CD4-positive, alpha-beta T cell treated with Interleukin-15 for 1 hour (primary cell): ENCODE measurements around the gene ZNF629.
A peak's percentile ranks its signal among the peaks of the same experiment; 100 is the strongest.
"Not testable (repeated sequence)": the region's sequence is repeated elsewhere in the genome, so short reads cannot be mapped to it uniquely, and the experiment has no call there.

ENCODE experiments used
- DNase-seq: peaks from one replicate; pipeline ENCODE4 v3.0.0-alpha.2; 2020

The ZNF629 gene

DNA sequence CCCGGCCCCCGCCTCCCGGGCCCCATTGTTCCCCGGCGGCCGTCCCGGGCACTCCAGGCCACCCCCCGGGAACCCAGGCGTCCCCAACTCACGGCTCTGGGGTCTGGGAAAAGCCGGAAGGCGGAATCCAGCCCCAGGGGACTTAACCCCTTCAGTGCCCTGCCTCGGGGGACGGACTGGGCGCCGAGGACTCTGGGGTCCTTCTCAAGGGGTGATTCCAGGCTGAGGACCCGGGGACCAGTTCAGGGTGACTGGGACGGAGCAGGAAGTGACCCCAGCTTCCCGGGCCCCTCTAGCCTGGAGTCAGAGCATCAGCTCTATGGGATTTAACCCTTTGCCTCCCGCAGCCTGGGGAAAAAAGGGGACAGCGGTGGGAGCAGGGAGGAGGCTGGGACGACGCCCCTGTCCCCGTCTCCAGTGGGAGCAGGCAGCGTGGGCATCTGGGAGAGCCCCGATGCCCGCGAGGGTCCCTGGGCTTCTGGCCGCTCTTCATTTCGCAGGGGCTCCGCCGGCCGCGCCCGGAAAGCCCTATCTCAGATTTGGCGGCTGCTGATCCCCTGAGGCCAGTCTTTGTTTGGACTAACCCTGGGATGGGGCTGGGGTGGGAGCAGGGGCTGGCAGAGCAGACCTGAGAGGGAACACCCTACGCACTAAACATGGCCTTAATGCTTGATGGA lies at the start of gene ZNF629:
Gene ZNF629, minus strand, starts transcription at position 270 of the 677 bp plus-strand sequence. CDS start 2,723 bp downstream, outside the sequence.
- DNase-seq: no peak

DNA sequence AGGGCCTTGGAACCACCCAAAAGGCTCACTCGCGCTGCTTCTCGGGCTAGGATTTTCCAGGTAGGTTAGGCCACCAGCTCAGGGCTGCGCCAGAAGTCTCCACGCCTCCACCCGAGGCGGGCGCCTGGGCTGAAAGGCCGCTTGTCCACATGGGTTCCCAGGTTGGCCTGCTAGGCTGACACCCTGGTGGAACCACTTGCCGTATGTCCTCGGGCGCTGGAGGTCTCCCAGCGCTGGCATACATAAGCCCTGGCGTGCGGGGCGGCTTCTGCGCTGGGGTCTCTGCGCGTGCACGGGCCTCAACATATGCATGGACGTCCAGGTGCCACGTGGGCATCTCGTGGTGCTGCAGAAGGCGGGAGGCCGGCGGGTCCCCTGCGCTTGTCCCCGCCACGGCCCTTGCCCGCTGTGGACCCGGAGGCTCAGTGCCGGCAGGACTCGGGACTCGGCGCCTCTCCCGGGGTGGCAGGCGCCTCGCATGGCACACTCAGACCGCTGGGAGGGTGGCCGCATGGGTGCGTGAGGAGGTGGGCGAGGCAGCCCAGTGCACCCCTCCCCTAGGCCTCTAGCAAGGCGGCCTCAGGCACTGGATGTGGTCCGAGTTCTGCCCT lies 47.2 kb upstream of the ZNF629 start:
- no peak for DNase-seq

DNA sequence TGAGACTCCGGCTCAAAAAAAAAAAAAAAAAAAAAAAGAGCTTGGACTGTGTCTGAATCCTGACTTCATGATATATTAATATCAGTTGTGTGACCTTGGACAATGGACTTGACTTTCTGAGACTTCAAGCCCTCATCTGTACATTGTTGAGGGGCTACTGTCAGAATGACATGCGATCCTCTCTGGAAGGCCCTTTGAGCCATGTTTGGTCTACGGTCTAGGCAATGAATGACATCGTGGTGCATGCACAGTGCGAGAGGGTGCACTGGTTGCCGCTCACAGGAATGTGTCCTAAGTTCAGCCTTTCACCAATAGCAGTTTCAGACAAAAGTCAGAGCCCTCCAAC lies 43.0 kb upstream of the ZNF629 start:
- DNase-seq: no peak

DNA sequence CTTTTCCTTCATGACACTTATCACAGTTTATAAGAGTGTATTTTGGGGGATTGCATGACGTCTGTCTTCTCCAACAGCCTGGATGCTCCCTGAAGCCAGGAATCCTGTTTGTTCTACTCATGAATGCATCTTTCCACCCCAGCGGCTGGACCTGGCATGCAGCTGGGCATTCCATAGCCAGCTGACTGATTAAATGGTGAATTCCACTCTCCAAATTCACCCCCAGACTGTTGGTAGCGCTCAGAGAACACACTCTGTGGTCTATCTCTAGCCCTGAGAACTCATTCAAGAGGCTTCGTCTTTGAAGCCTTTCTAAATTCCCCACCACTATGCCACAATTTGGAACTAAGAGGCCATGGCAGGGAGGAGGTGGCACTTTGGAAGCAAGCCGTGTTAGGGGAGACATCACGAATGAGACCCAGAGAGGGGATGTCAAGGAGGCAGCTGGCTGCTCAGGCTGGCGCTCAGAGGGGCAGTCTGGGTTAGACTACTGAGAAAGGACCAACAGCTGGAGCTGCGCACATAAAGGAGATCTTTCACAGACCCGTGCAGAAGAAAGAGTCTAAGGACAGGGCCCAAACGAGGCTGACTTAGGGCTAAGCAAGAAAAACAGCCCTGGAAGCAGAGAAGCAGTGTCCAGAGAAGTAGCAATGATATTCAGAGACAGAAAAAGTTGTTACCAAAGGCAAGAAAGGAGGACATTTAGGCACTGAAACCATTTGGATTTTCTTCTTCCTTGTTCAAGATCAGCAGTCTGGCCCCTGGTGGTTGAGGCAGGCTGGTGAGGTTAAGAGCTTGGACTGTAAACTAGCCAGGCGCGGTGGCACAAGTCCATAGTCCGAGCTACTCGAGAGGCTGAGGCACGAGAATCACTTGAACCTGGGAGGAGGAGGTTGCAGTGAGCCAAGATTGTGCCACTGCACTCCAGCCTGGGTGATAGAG lies 42.4 kb upstream of the ZNF629 start:
- DNase-seq: no peak

DNA sequence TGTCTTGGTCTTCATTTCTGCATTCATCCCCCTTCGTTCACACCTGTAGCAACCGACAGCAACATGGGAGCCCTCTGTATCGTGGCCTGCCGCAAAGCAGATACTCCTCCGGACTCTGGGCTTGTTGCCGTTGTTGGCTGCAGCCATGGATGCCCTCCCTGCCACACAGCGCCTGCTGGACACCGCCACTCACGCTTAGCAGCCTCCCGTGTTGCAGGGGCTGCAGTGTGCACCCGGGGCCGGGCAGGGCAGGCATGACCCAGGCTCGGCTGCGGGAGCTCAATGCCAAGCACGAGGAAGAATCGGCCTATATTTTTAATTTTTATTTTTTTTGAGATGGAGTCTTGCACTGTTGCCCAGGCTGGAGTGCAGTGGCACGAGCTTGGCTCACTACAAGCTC lies 34.9 kb upstream of the ZNF629 start:
- DNase-seq: no peak

DNA sequence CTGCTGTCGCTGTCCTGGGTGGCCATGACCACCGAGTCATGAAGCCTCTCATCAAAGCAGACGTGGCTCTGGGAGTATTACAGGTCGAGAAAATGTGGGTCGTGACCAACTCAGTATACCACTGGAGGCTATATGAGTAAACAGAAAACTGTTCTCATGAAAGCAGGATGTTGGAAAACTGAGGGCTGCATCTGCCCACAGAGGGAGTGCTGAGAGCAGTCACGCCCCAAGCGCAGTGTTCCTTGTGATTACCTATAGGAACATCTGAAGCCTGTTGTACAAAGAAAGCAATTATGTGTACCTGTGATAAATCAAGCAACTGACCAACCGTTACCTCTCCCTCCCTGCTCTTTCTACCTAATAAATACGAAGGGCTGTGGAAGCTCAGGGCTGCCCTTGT lies 34.4 kb upstream of the ZNF629 start:
- not testable (repeated sequence) for DNase-seq

DNA sequence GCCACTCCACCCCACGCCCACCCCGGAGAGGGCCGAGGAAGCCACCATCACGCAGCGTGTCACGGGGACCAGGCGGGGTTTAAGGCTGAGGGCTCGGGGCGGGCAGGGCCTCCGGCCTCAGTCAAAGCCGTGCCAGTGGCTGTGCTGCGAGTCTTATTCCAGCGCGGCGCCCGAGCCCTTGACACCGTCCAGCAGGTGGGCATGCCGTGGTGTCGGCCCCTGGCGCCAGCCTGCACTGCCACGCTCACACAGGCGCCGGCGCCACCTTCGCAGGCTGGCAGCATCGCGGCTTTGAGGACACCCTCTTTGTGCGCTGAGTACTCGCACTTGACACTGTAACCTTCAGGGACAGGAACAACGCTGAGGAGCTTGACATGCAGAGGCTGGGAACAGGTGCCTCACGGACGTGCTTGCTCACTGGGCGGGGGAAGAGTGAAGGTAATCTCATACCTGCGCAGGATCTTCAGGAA lies 34.0 kb upstream of the ZNF629 start:
- no peak for DNase-seq

DNA sequence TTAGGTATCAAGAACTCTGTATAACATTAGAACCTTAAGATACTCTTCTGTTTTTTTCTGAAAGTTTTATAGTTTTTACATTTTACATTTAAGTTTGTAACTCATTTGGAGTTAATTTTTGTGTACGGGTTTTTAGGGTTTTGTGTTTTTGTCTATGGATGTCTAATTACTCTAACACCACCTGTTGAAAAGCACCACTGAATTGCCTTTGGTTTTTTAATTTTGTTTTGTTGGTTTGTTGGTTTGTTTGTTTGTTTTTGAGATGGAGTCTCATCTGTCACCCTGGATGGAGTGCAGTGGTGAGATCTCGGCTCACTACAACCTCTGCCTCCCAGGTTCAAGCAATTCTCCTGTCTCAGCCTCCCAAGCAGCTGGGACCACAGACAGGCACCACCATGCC lies 29.8 kb upstream of the ZNF629 start:
- DNase-seq: no peak

DNA sequence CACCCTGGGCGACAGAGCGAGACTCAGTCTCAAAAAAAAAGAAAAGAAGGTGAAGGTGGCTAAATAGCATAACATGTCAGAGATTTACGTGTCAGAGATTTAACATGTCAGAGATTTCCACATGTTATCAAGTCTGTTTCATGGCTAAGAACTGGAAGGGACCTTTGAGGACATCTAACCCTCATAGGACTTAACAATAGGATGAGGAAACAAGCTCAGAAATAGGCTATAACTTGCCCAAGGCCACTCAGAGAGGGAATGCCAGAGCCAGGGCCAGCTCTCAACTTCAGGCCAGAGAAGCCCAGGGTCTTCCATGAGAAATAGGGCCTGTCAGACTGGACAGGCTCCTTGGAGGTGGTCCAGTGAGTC lies 26.8 kb upstream of the ZNF629 start:
- DNase-seq: no peak

DNA sequence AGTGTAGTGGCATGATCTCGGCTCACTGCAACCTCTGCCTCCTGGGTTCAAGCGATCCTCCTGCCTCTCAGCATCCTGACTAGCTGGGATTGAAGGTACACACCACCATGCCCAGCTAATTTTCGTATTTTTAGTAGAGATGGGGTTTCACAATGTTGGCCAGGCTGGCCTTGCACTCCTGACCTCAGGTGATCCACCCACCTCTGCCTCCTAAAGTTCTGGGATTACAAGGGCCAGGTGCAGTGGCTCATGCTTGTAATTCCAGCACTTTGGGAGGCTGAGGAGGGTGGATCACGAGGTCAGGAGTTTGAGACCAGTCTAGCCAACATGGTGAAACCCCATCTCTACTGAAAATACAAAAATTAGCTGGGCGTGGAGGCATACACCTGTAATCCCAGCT lies 22.7 kb upstream of the ZNF629 start:
- DNase-seq: not testable (repeated sequence)

DNA sequence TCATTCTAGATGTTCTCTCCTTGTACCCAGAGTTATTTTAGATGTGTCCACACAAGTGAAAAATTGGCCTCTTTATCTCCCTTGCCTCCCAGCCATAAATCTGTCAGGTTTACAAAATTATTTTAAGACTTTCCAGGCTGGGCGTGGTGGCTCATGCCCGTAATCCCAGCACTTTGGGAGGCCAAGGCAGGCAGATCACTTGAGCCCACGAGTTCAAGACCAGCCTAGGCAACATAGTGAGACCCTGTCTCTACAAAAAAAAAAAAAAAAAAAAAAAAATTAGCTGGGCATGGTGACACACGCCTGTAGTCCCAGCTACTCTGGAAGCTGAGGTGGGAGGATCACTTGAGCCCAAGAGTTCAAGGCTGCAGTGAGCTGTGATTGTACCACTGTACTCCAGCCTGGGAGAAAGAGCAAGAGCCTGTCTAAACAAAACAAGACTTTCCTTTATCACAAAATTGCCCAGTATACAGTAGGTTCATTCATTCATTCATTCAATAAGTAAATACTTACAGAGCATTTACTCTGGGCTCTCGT lies 22.0 kb upstream of the ZNF629 start:
- DNase-seq: not testable (repeated sequence)

DNA sequence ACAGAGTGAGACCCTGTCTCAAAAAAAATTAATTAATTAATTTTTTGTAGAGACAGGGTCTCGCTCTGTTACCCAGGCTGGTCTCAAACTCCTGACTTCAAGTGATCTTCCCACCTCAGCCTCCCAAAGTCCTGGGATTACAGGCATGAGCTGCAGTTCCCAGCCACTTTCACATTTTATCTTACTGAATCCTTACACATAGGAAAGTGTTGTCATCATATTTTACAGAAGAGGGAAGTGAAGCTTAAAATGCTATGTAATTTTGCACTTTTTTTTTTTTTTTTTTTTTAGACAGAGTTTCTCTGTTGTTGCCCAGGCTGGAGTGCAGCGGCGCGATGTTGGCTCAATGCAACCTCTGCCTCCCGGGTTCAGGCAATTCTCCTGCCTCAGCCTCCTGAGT lies 21.1 kb upstream of the ZNF629 start:
- DNase-seq: no peak

DNA sequence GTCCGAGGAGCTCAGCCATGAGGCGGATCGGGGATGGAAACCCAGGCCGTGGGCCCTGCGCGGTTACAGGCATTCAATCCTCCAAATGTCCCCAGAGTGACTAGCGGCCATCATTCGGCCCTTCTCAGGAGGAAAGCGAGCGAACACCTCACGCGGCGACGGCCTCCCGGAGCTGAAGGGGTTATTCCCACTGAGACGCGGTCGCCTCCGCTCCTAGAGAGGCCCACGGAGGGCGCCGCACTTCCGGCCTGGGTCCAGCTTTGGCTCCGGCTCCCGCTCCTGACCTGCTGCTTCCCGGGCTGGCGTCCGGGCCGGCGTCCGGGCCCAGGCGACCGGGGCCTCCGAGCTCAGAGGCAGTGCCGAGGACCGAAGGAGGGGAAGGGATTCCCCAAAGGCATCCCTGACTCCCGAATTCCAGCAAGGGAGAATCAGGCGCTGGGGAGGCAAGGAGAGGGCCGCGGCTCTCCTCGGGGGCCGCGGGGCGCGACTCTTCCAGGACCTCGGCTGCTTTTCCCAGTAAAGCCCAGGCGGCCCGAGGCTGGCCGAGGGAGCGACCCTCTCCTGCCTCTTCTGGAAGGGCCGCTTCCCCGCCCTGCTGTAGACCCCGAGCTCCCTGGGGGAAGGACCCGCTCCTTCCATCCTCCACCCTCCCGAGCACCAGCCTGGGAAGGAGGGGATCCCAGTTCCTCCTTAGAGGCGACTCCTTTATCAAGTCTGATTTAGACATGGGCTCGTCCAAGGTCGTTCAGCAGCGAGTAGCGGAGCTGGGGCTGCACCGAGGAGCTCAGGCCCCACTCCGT lies 18.6 kb upstream of the ZNF629 start:
- DNase-seq: peak; percentile 57

DNA sequence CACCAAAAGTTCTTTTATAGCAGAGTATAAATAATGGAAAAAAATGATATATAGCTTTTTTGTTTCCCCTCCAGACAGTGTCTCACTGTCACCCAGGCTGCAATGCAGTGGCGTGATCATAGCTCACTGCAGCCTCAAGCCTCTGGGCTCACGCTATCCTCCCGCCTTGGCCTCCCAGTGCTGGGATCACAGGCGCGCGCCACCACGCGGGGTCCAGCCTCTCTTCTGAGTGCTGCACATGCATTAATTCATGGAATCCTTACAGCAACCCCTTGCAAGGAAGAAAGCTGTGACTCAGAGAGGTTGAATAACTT lies 18.0 kb upstream of the ZNF629 start:
- no peak for DNase-seq

DNA sequence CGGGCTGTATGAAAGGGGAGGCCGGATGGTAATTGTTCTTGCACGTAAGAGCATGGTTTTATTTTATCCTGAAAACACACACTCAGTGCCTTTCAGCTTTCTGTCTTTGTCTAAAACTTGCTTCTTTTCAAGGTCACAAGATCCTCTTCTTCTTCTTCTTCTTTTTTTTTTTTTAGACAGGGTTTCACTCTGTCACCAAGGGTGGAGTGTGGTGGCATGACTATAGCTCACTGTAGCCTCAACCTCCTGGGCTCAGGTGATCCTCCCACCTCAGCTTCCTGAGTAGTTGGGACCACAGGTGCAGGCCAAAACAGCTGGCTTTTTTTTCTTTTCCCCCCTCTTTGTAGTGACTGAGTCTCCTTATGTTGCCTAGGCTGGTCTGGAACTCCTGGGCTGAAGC lies 15.9 kb upstream of the ZNF629 start:
- no peak for DNase-seq

DNA sequence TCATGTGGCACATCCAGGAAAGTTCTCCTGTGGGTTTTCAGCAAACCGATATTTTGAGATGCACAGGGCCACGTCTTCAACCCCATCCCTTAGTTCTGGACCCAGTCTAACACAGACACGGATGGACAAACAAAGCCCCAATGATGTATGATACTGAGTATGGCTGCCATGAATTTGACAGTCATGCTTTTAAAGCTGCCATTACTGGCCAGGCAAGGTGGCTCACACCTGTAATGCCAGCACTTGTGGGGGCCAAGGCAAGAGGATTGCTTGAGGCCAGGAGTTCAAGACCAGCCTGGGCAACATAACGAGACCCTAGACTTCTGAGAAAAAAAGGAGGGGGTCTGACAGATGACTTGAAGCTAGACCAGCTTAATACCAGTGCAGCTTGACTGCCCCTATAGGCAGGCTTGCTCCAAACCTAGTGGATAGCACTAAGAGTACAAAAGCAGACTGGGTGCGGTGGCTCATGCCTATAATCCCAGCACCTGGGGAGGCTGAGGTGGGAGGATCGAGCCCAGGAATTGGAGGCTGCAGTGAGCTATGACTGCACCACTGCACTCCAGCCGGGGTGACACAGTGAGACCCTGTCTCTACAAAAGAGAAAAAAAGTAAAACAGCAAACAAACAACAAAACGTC lies 10.8 kb upstream of the ZNF629 start:
- DNase-seq: no peak

DNA sequence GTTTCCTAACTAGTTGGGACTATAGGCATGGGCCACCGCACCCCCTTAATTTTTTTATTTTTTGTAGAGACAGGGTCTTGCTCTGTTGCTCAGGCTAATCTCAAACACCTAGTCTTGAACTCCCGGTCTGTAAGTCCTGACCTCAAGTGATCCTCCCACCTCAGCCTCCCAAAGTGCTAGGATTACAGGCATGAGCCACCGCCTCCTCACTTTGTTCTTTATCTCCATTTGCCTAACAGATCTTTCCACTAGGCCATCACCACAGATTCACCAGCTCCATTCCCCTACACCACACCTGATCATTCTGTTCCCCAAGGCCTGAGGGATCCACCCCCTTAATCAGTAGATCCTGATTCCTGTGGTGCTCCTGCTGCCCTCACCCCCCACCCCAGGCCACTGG lies 7.6 kb upstream of the ZNF629 start:
- DNase-seq: no peak

DNA sequence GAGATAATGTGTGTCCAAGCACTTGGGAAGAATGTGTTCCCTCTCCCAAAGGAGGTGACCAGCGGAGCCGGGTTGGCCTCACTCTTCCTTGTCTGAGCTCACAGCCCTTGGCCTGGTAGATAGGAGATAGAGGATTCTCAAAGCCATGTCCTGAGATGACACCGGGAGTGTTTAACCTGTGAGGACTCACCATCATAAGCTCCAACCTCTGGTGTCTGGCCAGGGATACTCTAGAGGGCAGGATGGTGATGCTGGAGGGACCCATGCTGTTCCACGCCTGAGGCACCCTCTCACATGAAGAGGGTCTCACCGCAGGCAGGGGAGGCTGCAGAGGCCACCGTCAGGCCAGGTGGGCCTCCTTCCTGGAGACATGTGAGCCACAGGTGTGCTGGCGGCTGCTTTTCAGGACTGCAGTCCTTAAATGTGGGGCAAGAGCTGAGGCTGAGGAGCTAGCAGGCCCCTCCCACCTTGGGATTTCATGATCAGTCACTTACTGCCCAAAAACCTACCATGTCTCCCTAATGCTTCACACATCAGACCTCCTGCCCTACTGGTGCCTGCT lies 6.6 kb upstream of the ZNF629 start:
- no peak for DNase-seq

DNA sequence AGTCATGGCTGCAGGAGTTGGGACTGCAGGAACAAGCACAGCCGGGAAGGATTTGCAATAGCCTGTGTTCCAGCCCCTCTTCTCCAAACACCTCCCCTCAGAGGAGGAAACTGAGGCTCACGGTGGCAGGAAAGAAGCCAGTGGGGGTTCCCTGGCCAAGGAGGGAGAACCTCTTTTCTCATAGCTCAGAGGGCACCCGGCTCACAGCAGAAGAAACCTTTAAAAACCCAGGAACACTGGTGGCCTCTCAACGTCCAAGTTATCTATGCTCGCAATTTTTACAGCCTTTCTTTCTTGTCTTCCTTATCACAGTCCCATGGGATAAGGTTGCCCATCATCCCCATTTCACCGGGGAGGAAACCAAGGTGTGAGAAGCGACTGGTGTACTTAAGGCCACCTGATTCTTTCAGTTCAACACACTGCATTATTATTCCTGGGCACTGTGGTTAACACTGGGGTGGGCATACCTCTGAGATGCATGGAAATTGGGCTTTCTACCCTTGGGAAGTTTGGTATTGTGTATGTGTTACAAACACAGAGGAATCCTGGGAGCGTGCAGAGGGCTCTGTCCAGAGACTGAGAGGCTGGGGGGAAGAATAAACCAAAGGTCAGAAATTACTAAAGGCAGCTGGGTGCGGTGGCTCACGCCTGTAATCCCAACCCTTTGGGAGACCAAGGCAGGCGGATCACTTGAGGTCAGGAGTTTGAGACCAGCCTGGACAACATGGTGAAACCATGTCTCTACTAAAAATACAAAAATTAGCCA lies 791 bp upstream of the ZNF629 start:
- no peak for DNase-seq

DNA sequence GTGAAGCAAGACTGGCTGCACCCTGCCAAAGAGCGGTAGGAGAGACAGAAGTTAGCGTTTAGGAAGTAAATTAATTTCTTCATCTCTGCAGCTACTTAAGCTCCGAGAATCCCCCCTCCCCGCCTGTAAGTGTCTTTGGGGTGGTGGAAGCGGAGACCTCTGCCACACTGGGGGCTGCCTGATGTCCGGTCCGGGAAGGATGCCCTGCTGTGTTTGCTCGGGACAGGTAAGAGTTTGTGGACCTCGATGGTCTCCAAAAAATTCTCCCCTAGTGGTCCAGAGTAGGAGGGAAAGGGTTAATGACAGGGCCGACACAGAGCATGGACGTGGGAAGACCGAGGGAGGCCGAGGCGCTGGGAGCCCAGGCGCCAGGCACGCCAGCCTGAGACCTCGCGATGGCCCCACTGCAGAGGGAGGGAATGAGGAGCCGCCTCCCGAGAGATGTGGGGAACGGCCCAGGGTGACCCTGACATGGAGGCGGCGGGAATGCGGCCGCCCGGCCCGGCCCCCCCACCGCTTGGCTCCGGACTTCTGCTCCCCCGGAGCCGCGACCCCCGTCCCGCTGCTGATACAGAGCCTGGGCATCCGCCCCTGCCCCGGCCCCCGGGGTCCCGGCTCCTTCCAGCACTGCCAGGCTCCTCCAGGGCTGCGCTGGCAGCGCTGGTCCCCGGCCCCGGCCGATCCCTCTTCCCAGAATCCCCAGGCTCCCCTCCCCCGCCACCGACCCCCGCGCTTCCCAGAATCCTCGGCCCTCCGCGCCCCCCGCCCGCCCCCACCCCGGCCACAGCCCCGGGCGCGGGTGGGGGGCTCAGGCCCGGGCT lies 680 bp downstream of the ZNF629 start:
- DNase-seq: no peak
